Esophagus squamous epithelium (tissue), 5 donors: ENCODE data around the gene CRTAC1. TPM values are rescaled to one million over a fixed set of nuclear protein-coding genes. Genes with fewer than 3 reads are reported as not detected.
A peak's percentile ranks its signal among the peaks of the same experiment; 100 is the strongest.
"Not testable (repeated sequence)": the region's sequence is repeated elsewhere in the genome, so short reads cannot be mapped to it uniquely, and the experiment has no call there.

Experiments used
- DNase-seq: peaks from one replicate; lab custom pipeline; 2025; lab: John Stamatoyannopoulos, UW
- H3K27ac ChIP-seq, 4 donors: fragments of 200-600 bp; sonication (generic); one replicate each; pipeline ENCODE4 v1.5.1; 2016 to 2019; ENCODE audit warnings: mild to moderate bottlenecking in 1 of 4
- H3K27me3 ChIP-seq, 4 donors: fragments of 200-600 bp; sonication (generic); 1 replicate in 3 of 4; 2 replicates in 1 of 4; pipeline versions ENCODE4 v1.5.1 to v1.6.0; 2017 to 2021; ENCODE audit warnings: antibody characterized with exemption in 1 of 4
- H3K36me3 ChIP-seq, 3 donors: fragments of 200-600 bp; sonication (generic); one replicate each; pipeline ENCODE4 v1.5.1; 2016 to 2019
- H3K4me1 ChIP-seq, 3 donors: fragments of 200-600 bp; sonication (generic); one replicate each; pipeline ENCODE4 v1.5.1; 2017 to 2019
- H3K4me3 ChIP-seq, 4 donors: fragments of 200-600 bp; sonication (generic); 1 replicate in 3 of 4; 2 replicates in 1 of 4; pipeline ENCODE4 v1.5.1; 2016 to 2019; ENCODE audit warnings: mild to moderate bottlenecking in 2 of 4, moderate library complexity in 1 of 4
- H3K9me3 ChIP-seq, 3 donors: fragments of 200-600 bp; sonication (generic); one replicate each; pipeline ENCODE4 v1.5.1; 2016 to 2019
- POLR2A ChIP-seq, 4 donors: fragments of 450-650 bp; IDR thresholded peaks; one replicate each; pipeline ENCODE4 v1.6.1; 2017; ENCODE audit warnings: antibody characterized with exemption in 4 of 4, mild to moderate bottlenecking in 4 of 4, moderate library complexity in 3 of 4
- WGBS, 2 donors: methylation state at CpG; one replicate each; pipeline ENCODE4 v1.1.5; 2018; 5-methylcytosine and 5-hydroxymethylcytosine counted together
- intact Hi-C: fragments of 100-400 bp; cut with DNase I; formaldehyde crosslinking; loops from one replicate; pipeline ENCODE4 v1.15.0; 2022
- total RNA-seq, 4 donors: library from RNA; depleted of rRNA; stranded (reverse); fragments of >200 nt; gene quantifications; one replicate each; pipeline ENCODE4 v1.1.0, GENCODE V29; 2016
- TF ChIP-seq, protein P1 (sequence below), 6 experiments: fragments of 450-650 bp in 4 of 6; fragments of 200-600 bp in 2 of 6; sonication (generic) in 2 of 6; IDR thresholded peaks; one replicate each; pipeline ENCODE4 v1.5.1; 2016 to 2019; ENCODE audit warnings: antibody characterized with exemption in 6 of 6, mild to moderate bottlenecking in 4 of 6, moderate library complexity in 4 of 6
- donor health status: DM: yes; HTN: yes; CAD: no.

CRTAC1 gene
- total RNA-seq, 4 donors from 2014 or later = 0.22 to 10.7 (median 2.5) TPM

DNA sequence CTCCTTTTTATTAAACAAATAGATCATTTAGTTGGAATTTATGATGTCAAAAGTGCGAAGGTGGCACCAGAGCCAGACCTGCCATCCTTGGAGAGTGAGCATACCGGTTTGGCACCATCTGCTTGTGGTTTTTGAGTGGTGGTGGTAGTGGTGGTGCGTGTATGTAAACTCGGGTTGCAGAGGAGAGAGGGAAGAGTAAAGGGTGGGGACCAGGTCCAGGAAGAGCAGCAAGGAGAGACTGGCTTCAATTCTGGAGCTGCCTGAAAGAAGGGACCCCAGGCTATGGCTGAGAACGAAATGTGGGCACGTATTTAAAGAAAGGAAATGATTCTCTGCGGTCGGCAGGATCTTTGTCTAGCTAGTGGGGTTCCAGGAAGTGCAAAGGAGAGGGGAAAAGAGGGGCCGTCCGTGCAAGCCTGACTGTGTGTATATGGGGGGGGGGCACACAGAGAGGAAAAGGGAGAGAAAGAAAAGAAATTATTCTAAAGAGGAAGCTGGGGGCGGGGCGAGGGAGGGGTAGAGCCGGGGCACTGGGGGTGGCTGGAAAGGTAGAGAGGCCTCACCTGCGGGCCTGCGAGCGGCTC, 181.2 kb downstream of the CRTAC1 start:
- Histone ChIP-seq H3K4me3 (peak overlapping the region; percentile 41 to 76 (median 58)), H3K27me3 (peaks cover 0 to 82% (median 3%) of the 10 kb centered on the region in 4 donors), H3K36me3 (no peaks in the 10 kb centered on the region), H3K9me3 (no peaks in the 10 kb centered on the region), H3K4me1 (peaks cover 10 to 44% (median 18%) of the 10 kb centered on the region in 3 donors), H3K27ac (peak overlapping the region in 3 of 4 donors; percentile 6 to 71 (median 58))
- intact Hi-C loops = no loop called here
- WGBS, 2 donors = 2 to 3% methylated on average over 16 of the region's 16 CpGs
- no peak for DNase-seq
- TF ChIP-seq, protein P1, sequence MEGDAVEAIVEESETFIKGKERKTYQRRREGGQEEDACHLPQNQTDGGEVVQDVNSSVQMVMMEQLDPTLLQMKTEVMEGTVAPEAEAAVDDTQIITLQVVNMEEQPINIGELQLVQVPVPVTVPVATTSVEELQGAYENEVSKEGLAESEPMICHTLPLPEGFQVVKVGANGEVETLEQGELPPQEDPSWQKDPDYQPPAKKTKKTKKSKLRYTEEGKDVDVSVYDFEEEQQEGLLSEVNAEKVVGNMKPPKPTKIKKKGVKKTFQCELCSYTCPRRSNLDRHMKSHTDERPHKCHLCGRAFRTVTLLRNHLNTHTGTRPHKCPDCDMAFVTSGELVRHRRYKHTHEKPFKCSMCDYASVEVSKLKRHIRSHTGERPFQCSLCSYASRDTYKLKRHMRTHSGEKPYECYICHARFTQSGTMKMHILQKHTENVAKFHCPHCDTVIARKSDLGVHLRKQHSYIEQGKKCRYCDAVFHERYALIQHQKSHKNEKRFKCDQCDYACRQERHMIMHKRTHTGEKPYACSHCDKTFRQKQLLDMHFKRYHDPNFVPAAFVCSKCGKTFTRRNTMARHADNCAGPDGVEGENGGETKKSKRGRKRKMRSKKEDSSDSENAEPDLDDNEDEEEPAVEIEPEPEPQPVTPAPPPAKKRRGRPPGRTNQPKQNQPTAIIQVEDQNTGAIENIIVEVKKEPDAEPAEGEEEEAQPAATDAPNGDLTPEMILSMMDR (IDR thresholded peaks at IDR 0.05) = no peak
- no peak for TF ChIP-seq POLR2A (IDR thresholded peaks at IDR 0.05)

DNA sequence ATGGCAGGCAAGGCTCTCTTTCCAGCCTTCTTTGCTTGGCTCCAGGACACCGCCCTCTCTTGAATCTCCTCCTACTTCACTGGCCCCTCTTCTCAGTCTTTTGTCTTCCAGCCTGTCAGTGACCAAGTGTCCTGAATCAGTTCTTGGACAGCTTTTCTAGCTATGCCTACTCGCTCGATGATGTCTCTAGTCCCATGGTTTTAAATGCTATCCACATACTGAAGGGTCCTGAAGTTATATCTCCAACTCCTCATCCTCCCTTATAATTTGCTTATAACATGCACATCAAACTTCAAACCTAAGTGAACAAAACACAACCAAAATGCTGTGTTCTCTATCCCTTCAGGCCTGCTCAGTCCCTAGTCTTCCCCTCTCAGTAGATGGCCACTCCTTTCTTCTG, 185.7 kb downstream of the CRTAC1 start:
- Histone ChIP-seq H3K36me3 (no peaks in the 10 kb centered on the region), H3K4me1 (peaks cover 0 to 23% (median 6%) of the 10 kb centered on the region in 3 donors), H3K9me3 (no peaks in the 10 kb centered on the region), H3K4me3 (no peak overlapping the region), H3K27me3 (peaks cover 0 to 46% (median 0%) of the 10 kb centered on the region in 4 donors), H3K27ac (no peak overlapping the region)
- intact Hi-C loops = no loop called here
- WGBS, 2 donors = 93% methylated on average over 3 of the region's 3 CpGs
- no peak for DNase-seq
- TF ChIP-seq, protein P1 (IDR thresholded peaks at IDR 0.05) = no peak
- no peak for TF ChIP-seq POLR2A (IDR thresholded peaks at IDR 0.05)

GRCh38 chr10:97843972-97844371, 186.4 kb downstream of the CRTAC1 start:
- H3K36me3 ChIP-seq, H3K4me3 ChIP-seq, DNase-seq, H3K9me3 ChIP-seq, intact Hi-C loops, H3K27ac ChIP-seq: not testable (repeated sequence)
- 93 to 100% methylated on average over 1 of the region's 2 CpGs for WGBS, 2 donors
- H3K4me1 ChIP-seq = peaks cover 0 to 18% (median 6%) of the 10 kb centered on the region in 3 donors
- H3K27me3 ChIP-seq = peaks cover 0 to 39% (median 0%) of the 10 kb centered on the region in 4 donors

GRCh38 chr10:97843281-97843671, 187.1 kb downstream of the CRTAC1 start:
- TF ChIP-seq, protein P1 (IDR thresholded peaks at IDR 0.05) = no peak
- no peak for TF ChIP-seq POLR2A (IDR thresholded peaks at IDR 0.05)
- WGBS, 2 donors = 17 to 31% methylated on average over 2 of the region's 2 CpGs
- Histone ChIP-seq H3K4me3 (no peak overlapping the region), H3K27ac (no peak overlapping the region), H3K4me1 (peaks cover 0 to 14% (median 6%) of the 10 kb centered on the region in 3 donors), H3K27me3 (peaks cover 0 to 33% (median 0%) of the 10 kb centered on the region in 4 donors), H3K9me3 (no peaks in the 10 kb centered on the region), H3K36me3 (no peaks in the 10 kb centered on the region)
- intact Hi-C loops = no loop called here
- DNase-seq = no peak

DNA sequence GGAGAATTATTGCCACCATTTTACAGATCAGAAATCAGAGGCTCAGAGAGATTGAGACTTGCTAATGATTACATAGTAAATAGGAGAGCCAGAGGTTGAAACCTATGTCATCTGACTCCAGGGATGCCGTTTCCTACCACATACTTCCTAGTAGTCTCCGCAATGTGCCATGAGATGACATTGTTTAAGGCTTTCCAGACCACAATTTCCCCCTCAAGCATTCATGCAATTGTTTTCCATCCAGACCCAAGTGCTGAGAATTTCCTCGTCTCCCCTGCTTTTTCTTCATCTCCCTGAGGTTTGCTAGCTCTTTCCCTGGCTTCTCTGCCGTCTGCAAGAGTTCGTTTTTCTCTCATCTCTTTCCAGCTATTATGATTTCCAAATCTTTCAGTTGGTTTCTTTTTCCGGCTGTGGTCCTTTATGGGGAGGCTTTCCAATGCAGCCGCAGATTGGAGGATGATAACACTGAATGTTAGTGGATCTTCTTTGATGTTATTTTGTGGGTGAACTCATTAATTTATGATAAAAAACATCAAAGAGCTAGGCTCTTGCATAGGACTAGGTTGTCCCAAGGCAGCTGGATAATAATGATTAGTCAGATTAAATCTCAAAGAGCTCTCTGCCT, 187.7 kb downstream of the CRTAC1 start:
- intact Hi-C loops = no loop called here
- Histone ChIP-seq H3K27me3 (peaks cover 0 to 38% (median 0%) of the 10 kb centered on the region in 4 donors), H3K36me3 (no peaks in the 10 kb centered on the region), H3K27ac (no peak overlapping the region), H3K9me3 (no peaks in the 10 kb centered on the region), H3K4me3 (no peak overlapping the region), H3K4me1 (peaks cover 0 to 14% (median 6%) of the 10 kb centered on the region in 3 donors)
- WGBS, 2 donors = 30 to 51% methylated on average over 7 of the region's 7 CpGs
- TF ChIP-seq POLR2A (IDR thresholded peaks at IDR 0.05) = no peak
- TF ChIP-seq, protein P1 (IDR thresholded peaks at IDR 0.05) = no peak
- no peak for DNase-seq

DNA sequence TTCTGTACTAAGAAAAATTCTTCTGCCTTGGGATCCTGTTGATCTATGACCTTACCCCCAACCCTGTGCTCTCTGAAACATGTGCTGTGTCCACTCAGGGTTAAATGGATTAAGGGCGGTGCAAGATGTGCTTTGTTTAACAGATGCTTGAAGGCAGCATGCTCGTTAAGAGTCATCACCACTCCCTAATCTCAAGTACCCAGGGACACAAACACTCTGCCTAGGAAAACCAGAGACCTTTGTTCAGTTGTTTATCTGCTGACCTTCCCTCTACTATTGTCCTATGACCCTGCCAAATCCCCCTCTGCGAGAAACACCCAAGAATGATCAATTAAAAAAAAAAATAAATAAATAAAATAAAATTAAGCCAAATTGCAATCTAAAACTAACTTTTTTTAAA, 188.3 kb downstream of the CRTAC1 start:
- intact Hi-C loops, H3K36me3 ChIP-seq, DNase-seq, H3K4me3 ChIP-seq, H3K27ac ChIP-seq, H3K9me3 ChIP-seq: not testable (repeated sequence)
- Histone ChIP-seq H3K4me1 (peaks cover 0 to 14% (median 6%) of the 10 kb centered on the region in 3 donors), H3K27me3 (peaks cover 0 to 41% (median 0%) of the 10 kb centered on the region in 4 donors)
- WGBS, 2 donors = 20 to 50% methylated on average over 1 to 2 of the region's 3 CpGs

GRCh38 chr10:97841166-97841565, 189.3 kb downstream of the CRTAC1 start:
- H3K4me3 ChIP-seq, H3K9me3 ChIP-seq, H3K27ac ChIP-seq, DNase-seq, intact Hi-C loops, H3K36me3 ChIP-seq: not testable (repeated sequence)
- peaks cover 0 to 43% (median 0%) of the 10 kb centered on the region in 4 donors for H3K27me3 ChIP-seq
- 97% methylated on average over 6 of the region's 22 CpGs; no CpG with 5 or more reads in 1 of the 2 donors for WGBS, 2 donors
- peaks cover 0 to 14% (median 6%) of the 10 kb centered on the region in 3 donors for H3K4me1 ChIP-seq
